SK-N-SH (cell line): ENCODE measurements around the gene HEPN1. TPM values are rescaled to one million over a fixed set of nuclear protein-coding genes. Genes with fewer than 3 reads are reported as not detected.

Experiments
- CTCF ChIA-PET: fragments of 300-600, 350-600 bp; formaldehyde crosslinking; extraction: SDS; loops from one replicate; lab custom pipeline; 2021; lab: Yijun Ruan, JAX
- POLR2A ChIA-PET: fragments of 350-600 bp; sonication (Branson Sonifier 250); formaldehyde crosslinking; extraction: SDS; loops from one replicate; lab custom pipeline; 2020; ENCODE audit warnings: antibody characterized with exemption, inconsistent platforms; lab: Yijun Ruan, JAX
- DNase-seq: peaks from one replicate; pipeline ENCODE4 v3.0.0; 2012
- H2AFZ ChIP-seq: fragments of 200-600 bp; sonication (generic); 2 replicates; pipeline ENCODE4 v1.8.1; 2016; ENCODE audit warnings: antibody characterized with exemption, mild to moderate bottlenecking, low read depth
- H3F3A ChIP-seq: fragments of 200-600 bp; sonication (generic); replicated peaks from 2 replicates; pipeline ENCODE3; 2016; ENCODE audit warnings: antibody characterized with exemption, mild to moderate bottlenecking; ENCODE audit not compliant: insufficient read depth
- H3K27ac ChIP-seq, 2 experiments: fragments of 200-500 bp in 1 of 2; fragments of 200-600 bp in 1 of 2; sonication (Bioruptor generic) in 1 of 2; sonication (generic), shearing (Covaris generic) in 1 of 2; 2 replicates each; pipeline versions ENCODE4 v1.5.1 to v1.6.1; 2014 to 2016; ENCODE audit warnings: low read depth in 2 of 2, inconsistent platforms in 1 of 2, low read length in 1 of 2, mild to moderate bottlenecking in 1 of 2, mixed read lengths in 1 of 2
- H3K27me3 ChIP-seq: fragments of 200-600 bp; sonication (generic), shearing (Covaris generic); 2 replicates; pipeline ENCODE4 v1.6.1; 2016; ENCODE audit warnings: mixed run types; ENCODE audit not compliant: insufficient read depth
- H3K36me3 ChIP-seq, 2 experiments: fragments of 200-500 bp in 1 of 2; fragments of 200-600 bp in 1 of 2; sonication (Bioruptor generic) in 1 of 2; sonication (generic) in 1 of 2; replicated peaks in 1 of 2; 2 replicates each; pipeline versions ENCODE3 to v1.5.1; 2014 to 2016; ENCODE audit warnings: low read length in 1 of 2, mild to moderate bottlenecking in 1 of 2; ENCODE audit not compliant: insufficient read depth in 2 of 2, control insufficient read depth in 1 of 2
- H3K4me1 ChIP-seq, 2 experiments: fragments of 200-500 bp in 1 of 2; fragments of 200-600 bp in 1 of 2; sonication (Bioruptor generic) in 1 of 2; sonication (generic), shearing (Covaris generic) in 1 of 2; 2 replicates each; pipeline versions ENCODE4 v1.5.1 to v1.6.1; 2014 to 2016; ENCODE audit warnings: low read depth in 1 of 2, low read length in 1 of 2, mixed run types in 1 of 2; ENCODE audit not compliant: insufficient read depth in 2 of 2, control insufficient read depth in 1 of 2
- H3K4me2 ChIP-seq: fragments of 200-600 bp; sonication (generic), shearing (Covaris generic); 2 replicates; pipeline ENCODE4 v1.6.1; 2017; ENCODE audit warnings: mixed run types
- H3K4me3 ChIP-seq, 2 experiments: fragments of 200-500 bp in 1 of 2; fragments of 200-600 bp in 1 of 2; sonication (Bioruptor generic) in 1 of 2; sonication (generic), shearing (Covaris generic) in 1 of 2; 2 replicates each; pipeline versions ENCODE4 v1.5.1 to v1.8.1; 2014 to 2016; ENCODE audit warnings: low read depth in 2 of 2, inconsistent platforms in 1 of 2, low read length in 1 of 2, mild to moderate bottlenecking in 1 of 2, mixed read lengths in 1 of 2, moderate library complexity in 1 of 2
- H3K79me2 ChIP-seq: fragments of 200-600 bp; sonication (generic); 2 replicates; pipeline ENCODE4 v1.8.1; 2017; ENCODE audit warnings: mild to moderate bottlenecking; ENCODE audit not compliant: insufficient read depth
- H3K9ac ChIP-seq: fragments of 200-600 bp; sonication (generic); 2 replicates; pipeline ENCODE4 v1.6.1; 2017; ENCODE audit warnings: mixed run types
- H3K9me2 ChIP-seq: fragments of 200-600 bp; sonication (generic); 2 replicates; pipeline ENCODE4 v1.6.1; 2017; ENCODE audit warnings: mixed run types
- H3K9me3 ChIP-seq: fragments of 200-600 bp; sonication (generic); 2 replicates; pipeline ENCODE4 v1.6.1; 2017; ENCODE audit warnings: mixed run types, mild to moderate bottlenecking, moderate library complexity
- H4K20me1 ChIP-seq: fragments of 200-600 bp; sonication (generic); 2 replicates; pipeline ENCODE4 v1.6.1; 2017; ENCODE audit warnings: mild to moderate bottlenecking, mixed run types; ENCODE audit not compliant: insufficient read depth
- CHD2 ChIP-seq: fragments of 150-350 bp; IDR thresholded peaks from 2 replicates; pipeline ENCODE4 v1.6.1; 2018; ENCODE audit warnings: low read length; ENCODE audit not compliant: partially characterized antibody
- CTCF ChIP-seq: fragments of 200-600 bp; sonication (generic); IDR thresholded peaks from 2 replicates; pipeline ENCODE4 v1.6.1; 2017; ENCODE audit warnings: antibody characterized with exemption, mild to moderate bottlenecking, moderate library complexity
- EP300 ChIP-seq, 2 experiments: IDR thresholded peaks; 2 replicates each; pipeline versions ENCODE4 v1.4.0 to v1.6.1; 2012; ENCODE audit warnings: borderline replicate concordance in 1 of 2, low read depth in 1 of 2, low read length in 1 of 2
- EZH2phosphoT487 ChIP-seq: fragments of 200-600 bp; sonication (generic); IDR thresholded peaks from 2 replicates; pipeline ENCODE4 v1.6.1; 2017; ENCODE audit warnings: low read depth, mixed run types, mild to moderate bottlenecking, antibody characterized with exemption, moderate library complexity, borderline replicate concordance
- FOSL2 ChIP-seq: IDR thresholded peaks from 2 replicates; pipeline ENCODE4 v1.4.0; 2012; ENCODE audit warnings: low read depth, mild to moderate bottlenecking, moderate library complexity, borderline replicate concordance
- GATA2 ChIP-seq: sonication (generic); formaldehyde crosslinking; IDR thresholded peaks from 2 replicates; pipeline ENCODE4 v1.5.0; 2020; ENCODE audit warnings: mild to moderate bottlenecking, missing genetic modification reagents
- IRF3 ChIP-seq: fragments of 150-350 bp; IDR thresholded peaks from 2 replicates; pipeline ENCODE4 v1.6.1; 2016; ENCODE audit warnings: mild to moderate bottlenecking, low read depth, low read length
- JUND ChIP-seq: IDR thresholded peaks from 2 replicates; pipeline ENCODE4 v1.4.0; 2012
- PBX3 ChIP-seq: IDR thresholded peaks from 2 replicates; pipeline ENCODE4; 2012
- TAF1 ChIP-seq: IDR thresholded peaks from 2 replicates; pipeline ENCODE4 v1.6.1; 2012; ENCODE audit warnings: low read depth, mild to moderate bottlenecking, low read length, moderate library complexity, borderline replicate concordance
- USF1 ChIP-seq: IDR thresholded peaks from 2 replicates; pipeline ENCODE4 v1.4.0; 2012; ENCODE audit warnings: low read depth, borderline replicate concordance
- ZBTB33 ChIP-seq: IDR thresholded peaks from 2 replicates; pipeline ENCODE4 v1.4.0; 2012; ENCODE audit warnings: low read depth, borderline replicate concordance
- WGBS: methylation state at CpG from one replicate; pipeline ENCODE4 v1.1.6; 2017; ENCODE audit warnings: low lambda C conversion rate; 5-methylcytosine and 5-hydroxymethylcytosine counted together
- polyA plus RNA-seq, 3 experiments: library from polyadenylated mRNA; depleted of rRNA; stranded (reverse); fragments of >200 nt; gene quantifications; 2 replicates each; pipeline ENCODE4 v1.2.3, GENCODE V29; 2012

The HEPN1 gene
- polyA plus RNA-seq, 1 of the 3 experiments (the other 2 are of a cell fraction) = not detected

GRCh38 chr11:124928942-124929665 is 10.1 kb downstream of the HEPN1 start:
- CTCF ChIA-PET = interaction anchor here (0.6 kb wide), 1 partner anchor 486 kb away, joined by 3 read pairs; no protein-coding TSS in a partner anchor
- Histone ChIP-seq H3K4me1 (no peaks in the 10 kb centered on the region), H3K4me3 (no peak overlapping the region), H3K36me3 (no peaks in the 10 kb centered on the region), H3K27me3 (no peaks in the 10 kb centered on the region), H3K9me2 (no peaks in the 10 kb centered on the region), H3K27ac (no peak overlapping the region), H4K20me1 (no peaks in the 10 kb centered on the region), H3K9me3 (no peaks in the 10 kb centered on the region), H3K9ac (no peak overlapping the region), H3F3A (no peaks in the 10 kb centered on the region), H2AFZ (no peak overlapping the region), H3K4me2 (no peak overlapping the region), H3K79me2 (no peaks in the 10 kb centered on the region)
- TF ChIP-seq CHD2 = no peak
- no peak for TF ChIP-seq IRF3
- no peak for TF ChIP-seq PBX3
- no peak for TF ChIP-seq FOSL2
- no peak for TF ChIP-seq USF1
- TF ChIP-seq EZH2phosphoT487 = no peak
- no peak for TF ChIP-seq JUND
- TF ChIP-seq CTCF = no peak
- TF ChIP-seq TAF1 = no peak
- no peak for TF ChIP-seq GATA2
- no peak for TF ChIP-seq ZBTB33
- no peak for TF ChIP-seq EP300 (IDR thresholded peaks at IDR 0.05; ENCODE audit: borderline replicate concordance in 1 of 2, low read depth in 1 of 2, low read length in 1 of 2)
- no peak for DNase-seq
- WGBS = 19% methylated on average over 4 of the region's 4 CpGs
- POLR2A ChIA-PET = no interaction called here
